Right lobe of liver (tissue), 6 donors: ENCODE measurements around the gene KANSL1L. TPM values are rescaled to one million over a fixed set of nuclear protein-coding genes. Genes with fewer than 3 reads are reported as not detected.

Experiments used
- ATAC-seq, 4 donors: fragments of 200-7000 bp; cut with Tn5 transposase; one replicate each; pipeline ENCODE4 v1.9.1; 2020; ENCODE audit warnings: mild to moderate bottlenecking in 4 of 4, moderate library complexity in 4 of 4
- DNase-seq, 3 donors: peaks; one replicate each; pipeline ENCODE4 v3.0.0-alpha.2; 2020
- H3K27ac ChIP-seq, 3 donors: fragments of 200-600 bp; one replicate each; pipeline ENCODE4 v1.8.0; 2022
- H3K27me3 ChIP-seq, 2 donors: fragments of 200-600 bp; one replicate each; pipeline ENCODE4 v1.8.0; 2022
- H3K36me3 ChIP-seq, 4 donors: fragments of 200-600 bp; sonication (generic) in 1 of 4; one replicate each; pipeline versions ENCODE4 v1.5.1 to v1.8.0; 2017 to 2022; ENCODE audit warnings: control low read depth in 1 of 4
- H3K4me1 ChIP-seq, 4 donors: fragments of 200-600 bp; sonication (generic) in 1 of 4; one replicate each; pipeline versions ENCODE4 v1.5.1 to v1.8.0; 2017 to 2022; ENCODE audit warnings: control low read depth in 1 of 4
- H3K4me3 ChIP-seq, 3 donors: fragments of 200-600 bp; one replicate each; pipeline ENCODE4 v1.8.0; 2022
- H3K9me3 ChIP-seq, 4 donors: fragments of 200-600 bp; sonication (generic) in 1 of 4; one replicate each; pipeline versions ENCODE4 v1.5.1 to v1.8.0; 2017 to 2022; ENCODE audit warnings: control low read depth in 1 of 4
- CTCF ChIP-seq, 4 donors: fragments of 200-600 bp in 3 of 4; fragments of 450-650 bp in 1 of 4; IDR thresholded peaks; one replicate each; pipeline versions ENCODE4 v1.5.1 to v1.8.0; 2016 to 2022; ENCODE audit warnings: antibody characterized with exemption in 4 of 4, mild to moderate bottlenecking in 2 of 4
- POLR2A ChIP-seq: fragments of 450-650 bp; IDR thresholded peaks from one replicate; pipeline ENCODE4 v1.6.1; 2017; ENCODE audit warnings: antibody characterized with exemption, mild to moderate bottlenecking
- WGBS: methylation state at CpG from one replicate; pipeline ENCODE4 v1.1.6; 2018; ENCODE audit warnings: low coverage, low lambda C conversion rate; ENCODE audit not compliant: insufficient coverage; ENCODE audit errors: missing lambda C conversion rate; 5-methylcytosine and 5-hydroxymethylcytosine counted together
- intact Hi-C, 2 donors: fragments of 100-400 bp; cut with DNase I; formaldehyde crosslinking; loops; one replicate each; pipeline versions ENCODE4 v1.11.2 to v1.14.1; 2022
- total RNA-seq, 6 experiments: library from RNA; depleted of rRNA in 2 of 6; stranded (reverse); fragments of >200 nt in 2 of 6; fragmentation: NEBNext Ultra II Directional in 3 of 6; extraction: Animal tissue kit (Norgen Biotek cat#: 25700) in 3 of 6; gene quantifications; one replicate each; pipeline versions ENCODE4 v1.1.0 to v1.2.4, GENCODE V29; 2016 to 2023
- donor health status: DM: no; HTN: yes; CAD: no.
- donor health status: DM: no; HTN: no; CAD: no.
- donor health status: DM: no; HTN: no; CAD: no.
- donor health status: DM: no; HTN: yes; CAD: no.
- donor health status: DM: no; HTN: yes; CAD: no.

KANSL1L gene
- total RNA-seq, 6 experiments from 2014 or later, result 7.1 to 19.1 (median 11.1) TPM

- no peak for TF ChIP-seq CTCF (IDR thresholded peaks at IDR 0.05)
- H3K27me3 ChIP-seq, result no peaks in the 10 kb centered on the region
- no peaks in the 10 kb centered on the region for H3K36me3 ChIP-seq
- no peak overlapping the region for H3K4me3 ChIP-seq
- no peak overlapping the region for H3K27ac ChIP-seq
- no peak for ATAC-seq
- intact Hi-C loops, result no loop called here
- DNase-seq, result no peak
- H3K4me1 ChIP-seq, result no peaks in the 10 kb centered on the region
- H3K9me3 ChIP-seq, result peaks cover 0 to 6% (median 3%) of the 10 kb centered on the region in 4 donors
- 86% methylated on average over 1 of the region's 1 CpG for WGBS
Observed at GRCh38 chr2:210054696-210055095, 116.5 kb downstream of the KANSL1L start.

- Histone ChIP-seq H3K9me3 (peaks cover 0 to 6% (median 3%) of the 10 kb centered on the region in 4 donors), H3K4me1 (no peaks in the 10 kb centered on the region), H3K27me3 (no peaks in the 10 kb centered on the region), H3K27ac (no peak overlapping the region), H3K4me3 (no peak overlapping the region), H3K36me3 (no peaks in the 10 kb centered on the region)
- 100% methylated on average over 1 of the region's 1 CpG for WGBS
- DNase-seq (no peak), ATAC-seq (no peak)
- TF ChIP-seq CTCF (IDR thresholded peaks at IDR 0.05), result no peak
- TF ChIP-seq POLR2A, result no peak
- intact Hi-C loops, result no loop called here
Observed at GRCh38 chr2:210050885-210051284, 120.3 kb downstream of the KANSL1L start.

GRCh38 chr2:210049831-210050230 lies 121.4 kb downstream of the KANSL1L start:
- Histone ChIP-seq H3K27ac (no peak overlapping the region), H3K27me3 (no peaks in the 10 kb centered on the region), H3K4me1 (no peaks in the 10 kb centered on the region), H3K36me3 (no peaks in the 10 kb centered on the region), H3K4me3 (no peak overlapping the region), H3K9me3 (peaks cover 0 to 5% (median 2%) of the 10 kb centered on the region in 4 donors)
- WGBS, result 80% methylated on average over 1 of the region's 1 CpG
- DNase-seq, result no peak
- intact Hi-C loops, result no loop called here
- TF ChIP-seq POLR2A, result no peak
- TF ChIP-seq CTCF (IDR thresholded peaks at IDR 0.05), result no peak
- ATAC-seq, result no peak

- Histone ChIP-seq H3K4me3 (no peak overlapping the region), H3K27ac (no peak overlapping the region), H3K4me1 (no peaks in the 10 kb centered on the region), H3K9me3 (no peaks in the 10 kb centered on the region), H3K36me3 (peaks cover 0 to 2% (median 0%) of the 10 kb centered on the region in 4 donors), H3K27me3 (no peaks in the 10 kb centered on the region)
- no peak for TF ChIP-seq CTCF (IDR thresholded peaks at IDR 0.05)
- TF ChIP-seq POLR2A, result no peak
- DNase-seq, result no peak
- intact Hi-C loops, result no loop called here
- ATAC-seq, result no peak
- WGBS, result no CpG with 5 or more reads among the region's 2 CpGs
Observed at GRCh38 chr2:210046851-210047500, 124.2 kb downstream of the KANSL1L start.
